Naive thymus-derived CD4-positive, alpha-beta T cell (primary cell): ENCODE results near the gene SMYD3. TPM values are rescaled to one million over a fixed set of nuclear protein-coding genes. Genes with fewer than 3 reads are reported as not detected.

Experiments used
- ATAC-seq: fragments of 150-1000 bp; cut with Tn5 transposase; 2 replicates; pipeline ENCODE4 v1.10.0; 2021; ENCODE audit warnings: mild to moderate bottlenecking, moderate library complexity
- CTCF ChIA-PET: fragments of 350-600 bp; sonication (Branson Sonifier 250); formaldehyde crosslinking; loops from one replicate; lab custom pipeline; 2021; ENCODE audit warnings: antibody characterized with exemption; lab: Charles Lee
- POLR2A ChIA-PET: fragments of 350-600 bp; sonication (Branson Sonifier 250); formaldehyde crosslinking; loops from one replicate; lab custom pipeline; 2021; ENCODE audit warnings: antibody characterized with exemption, inconsistent platforms; lab: Charles Lee
- DNase-seq, 9 donors: peaks; one replicate each; pipeline versions ENCODE4 v3.0.0 to v3.0.0-alpha.2; 2020 to 2022; ENCODE audit warnings: mixed read lengths in 1 of 9
- H3K27ac ChIP-seq: one replicate; pipeline ENCODE4 v1.7.0; 2013; ENCODE audit warnings: mild to moderate bottlenecking, low read depth, low read length, moderate library complexity
- H3K27me3 ChIP-seq, 2 donors: one replicate each; pipeline ENCODE4 v1.7.0; 2013; ENCODE audit warnings: low read length in 2 of 2, mild to moderate bottlenecking in 2 of 2, moderate library complexity in 2 of 2; ENCODE audit not compliant: control insufficient read depth in 2 of 2, insufficient read depth in 2 of 2
- H3K36me3 ChIP-seq, 3 experiments: 1 replicate in 2 of 3; 2 replicates in 1 of 3; pipeline ENCODE4 v1.7.0; 2013; ENCODE audit warnings: low read length in 3 of 3, mild to moderate bottlenecking in 3 of 3, moderate library complexity in 1 of 3; ENCODE audit not compliant: insufficient read depth in 3 of 3, control insufficient read depth in 2 of 3
- H3K4me1 ChIP-seq, 2 donors: one replicate each; pipeline ENCODE4 v1.7.0; 2013; ENCODE audit warnings: low read length in 2 of 2, mild to moderate bottlenecking in 2 of 2, moderate library complexity in 1 of 2; ENCODE audit not compliant: control insufficient read depth in 2 of 2, insufficient read depth in 2 of 2
- H3K4me3 ChIP-seq: 2 replicates; pipeline ENCODE4 v1.7.0; 2013; ENCODE audit warnings: mild to moderate bottlenecking, low read length
- H3K9me3 ChIP-seq, 3 experiments: 1 replicate in 2 of 3; 2 replicates in 1 of 3; pipeline ENCODE4 v1.7.0; 2013; ENCODE audit warnings: low read length in 3 of 3; ENCODE audit not compliant: control insufficient read depth in 2 of 3
- H3K27ac Mint-ChIP-seq, 9 donors: one replicate each; pipeline ENCODE4 v1.8.0; 2020 to 2022; ENCODE audit warnings: mixed read lengths in 9 of 9, mild to moderate bottlenecking in 8 of 9, moderate library complexity in 5 of 9, inconsistent platforms in 2 of 9
- H3K27me3 Mint-ChIP-seq, 5 donors: one replicate each; pipeline ENCODE4 v1.8.0; 2021 to 2022; ENCODE audit warnings: mixed read lengths in 5 of 5, mild to moderate bottlenecking in 1 of 5
- H3K36me3 Mint-ChIP-seq, 5 donors: one replicate each; pipeline ENCODE4 v1.8.0; 2020 to 2022; ENCODE audit warnings: mixed read lengths in 5 of 5, mild to moderate bottlenecking in 3 of 5, inconsistent platforms in 1 of 5
- H3K4me1 Mint-ChIP-seq, 7 donors: one replicate each; pipeline ENCODE4 v1.8.0; 2020 to 2022; ENCODE audit warnings: mixed read lengths in 7 of 7, mild to moderate bottlenecking in 3 of 7, inconsistent platforms in 1 of 7
- H3K4me3 Mint-ChIP-seq, 10 donors: one replicate each; pipeline ENCODE4 v1.8.0; 2020 to 2022; ENCODE audit warnings: mild to moderate bottlenecking in 10 of 10, mixed read lengths in 10 of 10, moderate library complexity in 6 of 10, inconsistent platforms in 2 of 10
- H3K9me3 Mint-ChIP-seq, 11 donors: one replicate each; pipeline ENCODE4 v1.8.0; 2020 to 2022; ENCODE audit warnings: mixed read lengths in 11 of 11, mild to moderate bottlenecking in 4 of 11, inconsistent platforms in 1 of 11, moderate library complexity in 1 of 11
- intact Hi-C, 2 donors: fragments of 100-400 bp; cut with micrococcal nuclease; formaldehyde crosslinking; loops; one replicate each; pipeline ENCODE4 v1.15.1; 2023
- polyA plus RNA-seq, 2 donors: library from polyadenylated mRNA; unstranded; fragments of 300-500 nt; fragmentation: Illumina TruSeq; gene quantifications; one replicate each; pipeline ENCODE4 v1.2.3, GENCODE V29; 2021
- total RNA-seq, 6 experiments: library from RNA in 5 of 6; stranded (reverse) in 5 of 6; gene quantifications; 1 replicate in 5 of 6; 2 replicates in 1 of 6; pipeline ENCODE4 v1.2.3 and lab custom pipeline; 2021 to 2026

The SMYD3 gene
- total and polyA plus RNA-seq, 7 experiments from 2014 or later: 19.5 to 28.6 (median 24.4) TPM

GRCh38 chr1:245807954-245808719, 698.9 kb downstream of the SMYD3 start:
- H3K4me3 Mint-ChIP-seq: no peak overlapping the region
- ATAC-seq: no peak
- POLR2A ChIA-PET: no interaction called here

GRCh38 chr1:245807306-245807705, 699.8 kb downstream of the SMYD3 start:
- H3K9me3 ChIP-seq: no peaks in the 10 kb centered on the region
- Mint-ChIP-seq H3K36me3 (peaks cover 0 to 27% (median 4%) of the 10 kb centered on the region in 5 donors), H3K4me1 (peaks cover 0 to 15% (median 6%) of the 10 kb centered on the region in 7 donors), H3K27me3 (no peaks in the 10 kb centered on the region), H3K4me3 (no peak overlapping the region), H3K9me3 (no peaks in the 10 kb centered on the region), H3K27ac (peak overlapping the region in 1 of 9 donors; percentile 33)
- H3K27ac ChIP-seq: no peak overlapping the region
- POLR2A ChIA-PET: no interaction called here
- no peak overlapping the region for H3K4me3 ChIP-seq
- peaks cover 0 to 5% of the 10 kb centered on the region in 2 donors for H3K4me1 ChIP-seq
- H3K36me3 ChIP-seq: no peaks in the 10 kb centered on the region
- CTCF ChIA-PET: no interaction called here
- no peaks in the 10 kb centered on the region for H3K27me3 ChIP-seq
- intact Hi-C loops: no loop called here
- DNase-seq: no peak
- no peak for ATAC-seq

More at GRCh38 chr1:245807954-245808719, 698.9 kb downstream of the SMYD3 start:
- Mint-ChIP-seq H3K27ac (peak overlapping the region in 1 of 9 donors; percentile 44), H3K36me3 (peaks cover 0 to 22% (median 4%) of the 10 kb centered on the region in 5 donors), H3K9me3 (no peaks in the 10 kb centered on the region), H3K4me1 (peaks cover 0 to 15% (median 6%) of the 10 kb centered on the region in 7 donors), H3K27me3 (no peaks in the 10 kb centered on the region)
- Histone ChIP-seq H3K4me1 (peaks cover 0 to 5% of the 10 kb centered on the region in 2 donors), H3K4me3 (no peak overlapping the region), H3K9me3 (no peaks in the 10 kb centered on the region), H3K36me3 (no peaks in the 10 kb centered on the region), H3K27me3 (no peaks in the 10 kb centered on the region), H3K27ac (no peak overlapping the region)
- CTCF ChIA-PET: no interaction called here
- intact Hi-C loops: no loop called here
- no peak for DNase-seq

DNA sequence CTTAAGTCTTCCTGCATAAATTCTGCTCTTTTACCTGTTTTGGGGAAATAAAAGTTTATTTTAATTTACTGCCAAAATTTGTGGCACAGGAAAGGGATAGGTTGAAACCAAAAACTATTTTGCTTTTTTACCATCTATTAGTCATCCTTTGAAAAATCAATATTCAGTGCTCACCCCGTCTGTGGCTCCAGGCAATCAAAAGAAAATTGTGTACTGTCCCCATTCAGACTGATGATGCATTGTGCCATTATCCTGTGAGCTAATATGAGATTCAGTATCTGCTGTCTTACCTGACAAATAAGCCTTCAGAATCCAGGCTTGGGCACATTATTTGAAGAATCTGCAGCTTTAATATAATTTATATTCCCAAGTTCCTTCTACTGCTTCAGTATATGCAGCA, 701.5 kb downstream of the SMYD3 start:
- CTCF ChIA-PET: no interaction called here
- ATAC-seq (no peak), DNase-seq (no peak)
- H3K27me3 ChIP-seq: no peaks in the 10 kb centered on the region
- H3K9me3 ChIP-seq: no peaks in the 10 kb centered on the region
- H3K9me3 Mint-ChIP-seq: no peaks in the 10 kb centered on the region
- peaks cover 0 to 32% (median 14%) of the 10 kb centered on the region in 5 donors for H3K36me3 Mint-ChIP-seq
- no peak overlapping the region for H3K27ac Mint-ChIP-seq
- POLR2A ChIA-PET: no interaction called here
- intact Hi-C loops: no loop called here
- no peak overlapping the region for H3K4me3 Mint-ChIP-seq
- H3K4me3 ChIP-seq: no peak overlapping the region
- H3K27ac ChIP-seq: no peak overlapping the region
- H3K36me3 ChIP-seq: no peaks in the 10 kb centered on the region
- H3K27me3 Mint-ChIP-seq: no peaks in the 10 kb centered on the region
- H3K4me1 ChIP-seq: peaks cover 0 to 5% of the 10 kb centered on the region in 2 donors
- H3K4me1 Mint-ChIP-seq: peaks cover 0 to 15% (median 6%) of the 10 kb centered on the region in 7 donors

DNA sequence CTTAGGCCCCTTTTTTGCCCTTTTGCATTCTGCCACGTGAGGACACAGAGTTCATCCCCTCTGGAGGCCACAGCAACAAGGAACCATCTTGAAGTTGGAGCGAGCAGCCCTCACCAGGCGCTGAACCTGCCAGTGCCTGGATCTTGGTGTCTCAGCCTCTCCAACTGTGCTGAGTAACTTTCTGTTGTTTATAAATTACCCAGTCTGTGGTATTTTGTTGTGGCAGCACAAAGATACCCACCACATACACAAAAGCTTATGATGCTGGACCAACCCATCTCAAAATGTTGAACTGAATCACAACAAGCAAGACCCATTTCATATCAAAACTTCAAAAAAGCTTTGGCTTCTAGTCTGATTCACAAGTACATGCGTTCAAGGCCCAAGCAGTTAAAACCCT, 702.4 kb downstream of the SMYD3 start:
- ATAC-seq (no peak), DNase-seq (no peak)
- POLR2A ChIA-PET: no interaction called here
- no peak overlapping the region for H3K4me3 Mint-ChIP-seq
- peaks cover 0 to 37% (median 17%) of the 10 kb centered on the region in 5 donors for H3K36me3 Mint-ChIP-seq
- Histone ChIP-seq H3K4me1 (peaks cover 0 to 5% of the 10 kb centered on the region in 2 donors), H3K4me3 (no peak overlapping the region), H3K9me3 (no peaks in the 10 kb centered on the region), H3K36me3 (no peaks in the 10 kb centered on the region), H3K27ac (no peak overlapping the region), H3K27me3 (no peaks in the 10 kb centered on the region)
- peaks cover 0 to 4% (median 0%) of the 10 kb centered on the region in 11 donors for H3K9me3 Mint-ChIP-seq
- peaks cover 5 to 15% (median 6%) of the 10 kb centered on the region in 7 donors for H3K4me1 Mint-ChIP-seq
- CTCF ChIA-PET: interaction anchor here (0.7 kb wide), 1 partner anchor 1303 kb away, joined by 4 read pairs; no protein-coding TSS in a partner anchor
- no peaks in the 10 kb centered on the region for H3K27me3 Mint-ChIP-seq
- intact Hi-C loops: no loop called here
- no peak overlapping the region for H3K27ac Mint-ChIP-seq

DNA sequence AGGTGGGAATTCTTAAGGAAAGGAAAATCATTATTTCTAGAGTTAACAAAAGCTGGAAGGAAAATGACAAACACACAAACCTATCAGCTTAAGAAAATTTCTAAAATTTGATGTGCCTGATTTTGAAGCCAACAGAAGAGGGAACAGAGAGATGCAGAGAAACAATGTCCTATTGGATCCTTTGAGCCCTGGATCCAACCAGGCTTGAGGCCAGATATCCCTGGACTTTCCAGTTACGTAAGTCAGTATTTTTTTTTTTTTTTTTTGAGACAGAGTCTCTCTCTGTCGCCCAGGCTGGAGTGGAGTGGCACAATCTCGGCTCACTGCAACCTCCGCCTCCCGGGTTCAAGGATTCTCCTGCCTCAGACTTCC, 703.4 kb downstream of the SMYD3 start:
- Histone ChIP-seq H3K36me3 (no peaks in the 10 kb centered on the region), H3K9me3 (no peaks in the 10 kb centered on the region), H3K4me3 (no peak overlapping the region), H3K27ac (no peak overlapping the region), H3K27me3 (no peaks in the 10 kb centered on the region), H3K4me1 (peaks cover 0 to 5% of the 10 kb centered on the region in 2 donors)
- no peak for DNase-seq
- Mint-ChIP-seq H3K36me3 (peaks cover 0 to 38% (median 18%) of the 10 kb centered on the region in 5 donors), H3K9me3 (peaks cover 0 to 4% (median 0%) of the 10 kb centered on the region in 11 donors), H3K4me3 (no peak overlapping the region), H3K27ac (no peak overlapping the region), H3K27me3 (no peaks in the 10 kb centered on the region), H3K4me1 (peaks cover 5 to 15% (median 7%) of the 10 kb centered on the region in 7 donors)
- intact Hi-C loops: no loop called here
- no peak for ATAC-seq
- ChIA-PET POLR2A (no interaction called here), CTCF (no interaction called here)

DNA sequence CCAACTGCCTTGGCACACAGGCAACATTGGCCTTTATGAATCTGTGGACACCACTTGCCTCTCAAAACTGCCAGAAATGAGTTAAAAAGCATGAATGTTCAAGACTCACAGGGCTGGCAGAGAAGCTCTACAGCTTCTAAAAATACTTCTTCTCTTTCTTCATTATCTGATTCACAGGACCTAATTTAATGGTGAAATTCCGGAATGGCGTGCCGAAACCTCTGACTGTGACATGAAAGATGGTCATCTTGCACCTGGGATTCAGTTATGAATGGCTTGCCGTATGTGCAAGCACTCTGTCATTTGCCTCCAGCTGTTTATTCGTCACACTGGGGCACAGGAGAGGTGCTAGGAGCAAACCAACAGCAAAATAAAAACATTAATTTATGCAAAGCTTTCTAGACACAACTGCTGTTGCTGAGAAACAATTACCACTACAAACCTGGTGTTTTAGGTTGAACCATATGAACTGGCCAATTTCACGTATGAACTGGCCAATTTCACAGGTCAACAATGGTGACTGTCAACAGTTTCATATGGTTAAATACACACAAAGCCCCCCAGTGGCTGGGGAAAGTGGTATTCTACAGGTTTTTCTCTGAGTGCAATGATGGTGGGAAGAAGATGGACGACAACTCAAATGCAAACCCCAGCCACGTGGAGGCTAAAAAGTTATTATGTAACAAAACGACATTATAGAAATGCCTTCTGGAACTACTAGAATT, 704.0 kb downstream of the SMYD3 start:
- POLR2A ChIA-PET: no interaction called here
- H3K27ac ChIP-seq: no peak overlapping the region
- Mint-ChIP-seq H3K36me3 (peaks cover 0 to 40% (median 18%) of the 10 kb centered on the region in 5 donors), H3K27me3 (no peaks in the 10 kb centered on the region), H3K9me3 (peaks cover 0 to 4% (median 0%) of the 10 kb centered on the region in 11 donors), H3K4me1 (peaks cover 3 to 12% (median 7%) of the 10 kb centered on the region in 7 donors), H3K4me3 (no peak overlapping the region), H3K27ac (no peak overlapping the region)
- CTCF ChIA-PET: interaction anchor here (0.6 kb wide), 1 partner anchor 953 kb away, joined by 3 read pairs; no protein-coding TSS in a partner anchor
- intact Hi-C loops: no loop called here
- H3K9me3 ChIP-seq: no peaks in the 10 kb centered on the region
- DNase-seq: no peak
- H3K4me3 ChIP-seq: no peak overlapping the region
- H3K4me1 ChIP-seq: peaks cover 0 to 5% of the 10 kb centered on the region in 2 donors
- ATAC-seq: no peak
- no peaks in the 10 kb centered on the region for H3K27me3 ChIP-seq
- H3K36me3 ChIP-seq: no peaks in the 10 kb centered on the region
